RWPE1 (cell line): Measurements from ENCODE around the gene CASTOR1.

Experiments used
- CTCF ChIA-PET: fragments of 350-600 bp; sonication (Branson Sonifier 250); formaldehyde crosslinking; extraction: SDS; loops from one replicate; lab custom pipeline; 2021; lab: Yijun Ruan, JAX
- POLR2A ChIA-PET: fragments of 400-600 bp; formaldehyde crosslinking; extraction: SDS; loops from one replicate; lab custom pipeline; 2020; ENCODE audit warnings: antibody characterized with exemption; ENCODE audit not compliant: low non-redundant PET; lab: Yijun Ruan, JAX
- DNase-seq: peaks from one replicate; pipeline ENCODE4 v3.0.0; 2012; ENCODE audit warnings: low spot score
- H3K27ac ChIP-seq: fragments of 450-650 bp; 2 replicates; pipeline ENCODE4 v1.5.1; 2017
- CTCF ChIP-seq: fragments of 450-650 bp; conservative IDR thresholded peaks from 2 replicates; pipeline ENCODE4 v1.5.1; 2017; ENCODE audit warnings: low read depth, mild to moderate bottlenecking

Gene CASTOR1

GRCh38 chr22:30279932-30280331 lies 9.4 kb downstream of the CASTOR1 start:
- no peak for DNase-seq
- peak overlapping the region; percentile 100 for H3K27ac ChIP-seq
- no peak for TF ChIP-seq CTCF
- CTCF ChIA-PET = no interaction called here
- POLR2A ChIA-PET = no interaction called here

GRCh38 chr22:30279046-30279788 lies 10.1 kb downstream of the CASTOR1 start:
- CTCF ChIA-PET = no interaction called here
- POLR2A ChIA-PET = no interaction called here
- no peak for TF ChIP-seq CTCF
- peak overlapping the region; percentile 100 for H3K27ac ChIP-seq
- no peak for DNase-seq

- TF ChIP-seq CTCF = no peak
- peak; percentile 31 for DNase-seq
- peak overlapping the region; percentile 100 for H3K27ac ChIP-seq
- CTCF ChIA-PET = interaction anchor here (0.7 to 1.0 kb wide), 2 partner anchors 15 to 170 kb away, joined by 3 to 4 read pairs; no protein-coding TSS in a partner anchor
- POLR2A ChIA-PET = no interaction called here
These were observed 11.6 kb downstream of the CASTOR1 start for GRCh38 chr22:30277547-30278344.

GRCh38 chr22:30276039-30276438 lies 13.3 kb downstream of the CASTOR1 start:
- H3K27ac ChIP-seq = peak overlapping the region; percentile 100
- POLR2A ChIA-PET = no interaction called here
- CTCF ChIA-PET = interaction anchor here (0.8 kb wide), 1 partner anchor 13 kb away, joined by 4 read pairs; no protein-coding TSS in a partner anchor
- no peak for DNase-seq
- no peak for TF ChIP-seq CTCF

GRCh38 chr22:30275625-30276024 lies 13.7 kb downstream of the CASTOR1 start:
- H3K27ac ChIP-seq = peak overlapping the region; percentile 100
- no peak for DNase-seq
- no peak for TF ChIP-seq CTCF
- ChIA-PET CTCF (no interaction called here), POLR2A (no interaction called here)

- H3K27ac ChIP-seq = peak overlapping the region; percentile 49
- DNase-seq = no peak
- CTCF ChIA-PET = interaction anchor here (0.6 kb wide), 1 partner anchor 62 kb away, joined by 4 read pairs; no protein-coding TSS in a partner anchor
- POLR2A ChIA-PET = no interaction called here
- TF ChIP-seq CTCF = no peak
These were observed 14.9 kb downstream of the CASTOR1 start for GRCh38 chr22:30274437-30274812.
